OCI-LY3 (cell line): ENCODE results near the gene KCNQ1.
A peak's percentile ranks its signal among the peaks of the same experiment; 100 is the strongest.

Experiments
- H2AFZ ChIP-seq: fragments of 200-600, 300-600 bp; shearing (Covaris generic); 2 replicates; pipeline ENCODE4 v1.6.0; 2014; ENCODE audit warnings: antibody characterized with exemption, low read depth, low read length
- H3K27ac ChIP-seq: fragments of 200-600, 300-600 bp; sonication (generic); 2 replicates; pipeline ENCODE4 v1.5.1; 2014; ENCODE audit warnings: mild to moderate bottlenecking, low read length, moderate library complexity, mixed read lengths
- H3K27me3 ChIP-seq: fragments of 200-600, 300-600 bp; sonication (generic); 2 replicates; pipeline ENCODE4 v1.6.1; 2014; ENCODE audit warnings: low read depth, low read length, mixed read lengths
- H3K36me3 ChIP-seq: fragments of 200-600, 300-600 bp; sonication (generic); replicated peaks from 2 replicates; pipeline ENCODE3; 2014; ENCODE audit warnings: low read depth, low read length, mixed read lengths
- H3K4me1 ChIP-seq: fragments of 300-600, 200-600 bp; sonication (generic); 2 replicates; pipeline ENCODE4 v1.6.1; 2014; ENCODE audit warnings: low read length, mixed read lengths
- H3K4me2 ChIP-seq: fragments of 200-600, 300-600 bp; sonication (generic); 2 replicates; pipeline ENCODE4 v1.6.1; 2014; ENCODE audit warnings: low read length, mixed read lengths
- H3K4me3 ChIP-seq: fragments of 300-600, 200-600 bp; sonication (generic); 2 replicates; pipeline ENCODE4 v1.5.1; 2014; ENCODE audit warnings: antibody characterized with exemption, mild to moderate bottlenecking, low read length, moderate library complexity
- H3K79me2 ChIP-seq: fragments of 300-600, 200-600 bp; shearing (Covaris generic); 2 replicates; pipeline ENCODE4 v1.6.1; 2014; ENCODE audit warnings: mild to moderate bottlenecking, low read length, mixed read lengths
- H3K9ac ChIP-seq: fragments of 300-600, 200-600 bp; shearing (Covaris generic); 2 replicates; pipeline ENCODE4 v1.6.0; 2014; ENCODE audit warnings: mild to moderate bottlenecking, low read length, moderate library complexity
- H3K9me3 ChIP-seq: fragments of 200-600, 300-600 bp; shearing (Covaris generic); 2 replicates; pipeline ENCODE4 v1.6.1; 2014; ENCODE audit warnings: low read length, mixed read lengths; ENCODE audit not compliant: insufficient read depth
- H4K20me1 ChIP-seq: fragments of 200-600, 300-600 bp; sonication (generic); 2 replicates; pipeline ENCODE4 v1.6.1; 2016; ENCODE audit warnings: low read length, mixed read lengths; ENCODE audit not compliant: insufficient read depth
- CTCF ChIP-seq: fragments of 200-600, 300-600 bp; sonication (generic); IDR thresholded peaks from 2 replicates; pipeline ENCODE4 v1.5.1; 2014; ENCODE audit warnings: antibody characterized with exemption, low read length, low read depth
- EZH2phosphoT487 ChIP-seq: fragments of 200-600 bp; shearing (Covaris generic); IDR thresholded peaks from 2 replicates; pipeline ENCODE4 v1.6.1; 2018; ENCODE audit warnings: antibody characterized with exemption, mixed run types, low read depth

KCNQ1 gene

GRCh38 chr11:2400069-2400761 is 44.6 kb upstream of the KCNQ1 start, which contains the start of gene TSSC4:
TSS of gene TSSC4 (plus strand) at chr11:2400750. CDS start at chr11:2402634, 1,884 bp downstream.
- H3K4me3 ChIP-seq, result peak within 1 kb of the TSS; percentile 97
- H3K27ac ChIP-seq, result peak within 1 kb of the TSS; percentile 56
- peaks cover 20% of the 10 kb centered on the region for H3K79me2 ChIP-seq
- peak within 1 kb of the TSS; percentile 82 for H3K9ac ChIP-seq
- H3K9me3 ChIP-seq, result no peaks in the 10 kb centered on the region
- H3K27me3 ChIP-seq, result no peaks in the 10 kb centered on the region
- H3K4me2 ChIP-seq, result peak within 1 kb of the TSS; percentile 95
- peaks cover 11% of the 10 kb centered on the region for H3K4me1 ChIP-seq
- TF ChIP-seq EZH2phosphoT487, result no peak
- TF ChIP-seq CTCF, result peak; percentile 89
- H4K20me1 ChIP-seq, result no peaks in the 10 kb centered on the region
- H2AFZ ChIP-seq, result no peak within 1 kb of the TSS
- H3K36me3 ChIP-seq, result peaks cover 3% of the 10 kb centered on the region

GRCh38 chr11:2400762-2401435 is 43.9 kb upstream of the KCNQ1 start:
- Histone ChIP-seq H3K4me3 (peak overlapping the region; percentile 97), H3K27me3 (no peaks in the 10 kb centered on the region), H3K36me3 (peaks cover 3% of the 10 kb centered on the region), H3K9me3 (no peaks in the 10 kb centered on the region), H4K20me1 (no peaks in the 10 kb centered on the region), H3K4me2 (peak overlapping the region; percentile 95), H3K9ac (peak overlapping the region; percentile 80), H3K27ac (peak overlapping the region; percentile 37; the same call in 1 of the 2 replicates), H2AFZ (no peak overlapping the region), H3K4me1 (peaks cover 11% of the 10 kb centered on the region), H3K79me2 (peaks cover 20% of the 10 kb centered on the region)
- TF ChIP-seq CTCF (no peak), EZH2phosphoT487 (no peak)

- peak overlapping the region; percentile 95 for H3K4me2 ChIP-seq
- H3K9ac ChIP-seq, result peak overlapping the region; percentile 80
- peak overlapping the region; percentile 97 for H3K4me3 ChIP-seq
- H3K79me2 ChIP-seq, result peaks cover 20% of the 10 kb centered on the region
- no peaks in the 10 kb centered on the region for H3K9me3 ChIP-seq
- no peak overlapping the region for H2AFZ ChIP-seq
- H3K36me3 ChIP-seq, result peaks cover 3% of the 10 kb centered on the region
- H3K27me3 ChIP-seq, result no peaks in the 10 kb centered on the region
- no peak for TF ChIP-seq EZH2phosphoT487
- TF ChIP-seq CTCF, result peak; percentile 11; the same call in 1 of the 2 replicates
- H4K20me1 ChIP-seq, result no peaks in the 10 kb centered on the region
- H3K4me1 ChIP-seq, result peaks cover 11% of the 10 kb centered on the region
- no peak overlapping the region for H3K27ac ChIP-seq
These were observed 43.3 kb upstream of the KCNQ1 start for GRCh38 chr11:2401436-2401984.

DNA sequence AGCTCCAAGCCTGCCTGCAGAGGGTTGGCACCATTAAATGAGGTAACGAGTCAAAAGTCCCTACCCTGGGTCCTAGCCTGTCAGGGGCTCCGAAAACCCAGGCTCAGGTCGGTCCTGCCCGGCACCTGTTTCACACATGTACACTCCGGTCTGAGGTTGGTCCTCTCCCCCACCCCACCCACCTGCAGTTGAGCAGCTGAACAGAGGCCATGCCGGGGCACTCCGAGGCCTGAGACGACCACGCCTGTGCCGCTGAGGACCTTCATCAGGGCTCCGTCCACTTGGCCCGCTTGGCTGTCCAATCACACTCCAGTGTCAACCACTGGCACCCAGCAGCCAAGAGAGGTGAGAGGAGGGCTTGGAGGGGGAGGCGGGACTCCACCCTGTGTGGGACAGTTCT is 42.7 kb upstream of the KCNQ1 start:
- H3K36me3 ChIP-seq, result peaks cover 3% of the 10 kb centered on the region
- peaks cover 11% of the 10 kb centered on the region for H3K4me1 ChIP-seq
- no peak overlapping the region for H2AFZ ChIP-seq
- no peaks in the 10 kb centered on the region for H3K9me3 ChIP-seq
- H3K79me2 ChIP-seq, result peaks cover 20% of the 10 kb centered on the region
- H3K4me3 ChIP-seq, result peak overlapping the region; percentile 97; the same call in 1 of the 2 replicates
- no peak overlapping the region for H3K27ac ChIP-seq
- H4K20me1 ChIP-seq, result no peaks in the 10 kb centered on the region
- no peak for TF ChIP-seq CTCF
- no peak for TF ChIP-seq EZH2phosphoT487
- H3K4me2 ChIP-seq, result peak overlapping the region; percentile 95
- H3K9ac ChIP-seq, result no peak overlapping the region
- no peaks in the 10 kb centered on the region for H3K27me3 ChIP-seq
